Bronchial epithelial cell (primary cell): Measurements from ENCODE around the gene NXN. TPM values are rescaled to one million over a fixed set of nuclear protein-coding genes. Genes with fewer than 3 reads are reported as not detected.

Experiments
- DNase-seq: peaks from one replicate; pipeline ENCODE4 v3.0.0-alpha.2; 2010; ENCODE audit warnings: low read depth
- FAIRE-seq: peaks from 2 replicates; lab custom pipeline; 2011; peaks lifted over from hg19 to GRCh38; lab: Jason Lieb, UNC
- H3K27me3 ChIP-seq: 2 replicates; pipeline ENCODE4 v1.5.1; 2011; ENCODE audit warnings: low read length; ENCODE audit not compliant: control insufficient read depth, insufficient read depth
- H3K36me3 ChIP-seq: 2 replicates; pipeline ENCODE4 v1.5.1; 2011; ENCODE audit warnings: low read length; ENCODE audit not compliant: control insufficient read depth, insufficient read depth
- H3K4me3 ChIP-seq: 2 replicates; pipeline ENCODE4 v1.5.1; 2011; ENCODE audit warnings: mild to moderate bottlenecking, low read depth, low read length, control low read depth
- CTCF ChIP-seq: IDR thresholded peaks from 2 replicates; pipeline ENCODE4 v1.5.1; 2011; ENCODE audit warnings: mild to moderate bottlenecking, moderate library complexity, low read length, control low read depth, inconsistent platforms; ENCODE audit not compliant: insufficient read depth, severe bottlenecking
- total RNA-seq: library from RNA; depleted of rRNA; stranded (reverse); fragments of >200 nt; gene quantifications from 2 replicates; pipeline ENCODE4 v1.2.1, GENCODE V29; 2014

Gene NXN
- total RNA-seq, 1 donor from 2014 or later = 70.3 TPM

- H3K4me3 ChIP-seq = no peak overlapping the region
- no peaks in the 10 kb centered on the region for H3K27me3 ChIP-seq
- peaks cover 7% of the 10 kb centered on the region for H3K36me3 ChIP-seq
- DNase-seq (no peak), FAIRE-seq (no peak)
- TF ChIP-seq CTCF = no peak
These were observed 33.5 kb upstream of the NXN start for GRCh38 chr17:1012823-1013728.

GRCh38 chr17:1011760-1012735 is 32.5 kb upstream of the NXN start:
- peaks cover 9% of the 10 kb centered on the region for H3K36me3 ChIP-seq
- no peak for TF ChIP-seq CTCF
- no peak overlapping the region for H3K4me3 ChIP-seq
- no peaks in the 10 kb centered on the region for H3K27me3 ChIP-seq
- DNase-seq = no peak
- FAIRE-seq = no peak

DNA sequence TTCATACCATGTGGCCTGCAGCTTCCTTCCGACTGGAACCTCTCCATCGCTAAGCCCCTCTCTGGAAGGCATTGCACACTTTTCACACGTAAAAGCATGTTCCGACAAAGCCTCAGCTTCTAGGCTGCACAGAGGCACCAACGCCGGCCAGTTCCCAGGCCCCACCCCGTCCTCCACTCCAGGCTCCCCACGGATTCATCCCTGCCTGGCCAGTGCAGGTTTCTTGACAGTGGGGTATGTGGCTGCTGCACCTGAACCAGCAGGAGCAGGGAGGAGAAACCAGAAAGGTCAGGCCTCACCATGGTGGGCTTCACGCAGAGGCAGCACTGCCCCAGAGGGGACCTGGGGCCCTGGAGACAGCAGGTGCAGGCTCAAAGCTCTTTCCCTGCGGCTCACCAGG is 31.6 kb upstream of the NXN start:
- peaks cover 11% of the 10 kb centered on the region for H3K36me3 ChIP-seq
- FAIRE-seq (no peak), DNase-seq (no peak)
- no peak for TF ChIP-seq CTCF
- no peaks in the 10 kb centered on the region for H3K27me3 ChIP-seq
- no peak overlapping the region for H3K4me3 ChIP-seq

- DNase-seq (no peak), FAIRE-seq (no peak)
- no peak overlapping the region for H3K4me3 ChIP-seq
- no peak for TF ChIP-seq CTCF
- peaks cover 14% of the 10 kb centered on the region for H3K36me3 ChIP-seq
- no peaks in the 10 kb centered on the region for H3K27me3 ChIP-seq
These were observed 31.0 kb upstream of the NXN start for GRCh38 chr17:1010586-1010985.

DNA sequence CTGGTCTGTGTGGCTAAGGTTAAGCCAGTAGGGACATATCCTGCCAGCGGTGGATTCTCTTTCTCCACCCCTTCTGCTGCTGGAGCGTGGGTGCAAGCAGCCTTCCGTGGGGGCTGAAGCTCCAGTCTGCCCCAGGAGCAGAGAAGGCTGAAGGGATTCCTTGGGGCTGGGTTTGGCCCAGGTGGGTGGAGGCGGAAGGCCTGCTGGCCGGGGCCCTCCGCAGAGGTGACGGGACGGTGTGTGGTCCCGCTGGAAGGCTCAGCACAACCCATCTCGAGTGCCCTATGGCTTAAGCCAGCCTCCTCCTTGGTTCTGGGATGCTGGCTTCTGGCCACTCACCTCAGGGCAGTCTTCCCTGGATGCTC is 30.5 kb upstream of the NXN start:
- DNase-seq (no peak), FAIRE-seq (no peak)
- no peak for TF ChIP-seq CTCF
- Histone ChIP-seq H3K4me3 (no peak overlapping the region), H3K36me3 (peaks cover 18% of the 10 kb centered on the region), H3K27me3 (no peaks in the 10 kb centered on the region)
